Kidney epithelial cell (primary cell): ENCODE results near the gene VTI1A. TPM values are rescaled to one million over a fixed set of nuclear protein-coding genes. Genes with fewer than 3 reads are reported as not detected.
"Not testable (repeated sequence)": the region's sequence is repeated elsewhere in the genome, so short reads cannot be mapped to it uniquely, and the experiment has no call there.

Experiments
- DNase-seq: peaks from one replicate; pipeline ENCODE4 v3.0.0-alpha.2; 2010; ENCODE audit warnings: low read depth
- H3K27me3 ChIP-seq: 2 replicates; pipeline ENCODE4 v1.6.0; 2011; ENCODE audit warnings: low read length; ENCODE audit not compliant: control insufficient read depth, insufficient read depth
- H3K36me3 ChIP-seq: 2 replicates; pipeline ENCODE4 v1.5.1; 2011; ENCODE audit warnings: low read length; ENCODE audit not compliant: control insufficient read depth, insufficient read depth
- H3K4me3 ChIP-seq: 2 replicates; pipeline ENCODE4 v1.5.1; 2011; ENCODE audit warnings: low read depth, mild to moderate bottlenecking, control low read depth, low read length
- total RNA-seq: library from RNA; depleted of rRNA; stranded (reverse); fragments of >200 nt; gene quantifications from 2 replicates; pipeline ENCODE4 v1.2.3, GENCODE V29; 2015
- TF ChIP-seq, protein P1 (sequence below): IDR thresholded peaks from 2 replicates; pipeline ENCODE4 v1.5.1; 2011; ENCODE audit warnings: mild to moderate bottlenecking, moderate library complexity, low read length, control low read depth, inconsistent platforms; ENCODE audit not compliant: insufficient read depth, poor library complexity, severe bottlenecking

The VTI1A gene
- total RNA-seq, 1 donor from 2014 or later: 45.7 TPM

DNA sequence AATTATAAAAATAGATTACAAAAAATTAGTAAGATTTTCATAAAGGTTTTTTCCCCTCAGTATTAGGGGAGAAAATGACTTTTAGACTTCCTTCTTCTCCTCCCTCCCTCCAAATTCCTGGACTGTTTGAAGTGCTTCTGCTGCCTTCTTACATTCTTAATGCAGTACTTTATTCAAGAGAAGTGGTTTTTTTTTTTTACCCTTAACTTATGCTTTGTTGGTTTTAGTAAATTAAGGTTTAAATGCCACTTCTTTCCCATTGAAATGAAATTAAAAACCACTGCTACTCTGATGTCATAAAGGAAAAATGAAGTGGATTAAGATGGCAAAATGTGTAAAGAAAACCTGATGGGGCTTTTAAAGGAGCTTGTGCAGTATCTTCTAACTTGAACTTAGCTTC is 140.7 kb downstream of the VTI1A start:
- H3K4me3 ChIP-seq: no peak overlapping the region
- DNase-seq: no peak
- no peaks in the 10 kb centered on the region for H3K27me3 ChIP-seq
- H3K36me3 ChIP-seq: no peaks in the 10 kb centered on the region
- TF ChIP-seq, protein P1, sequence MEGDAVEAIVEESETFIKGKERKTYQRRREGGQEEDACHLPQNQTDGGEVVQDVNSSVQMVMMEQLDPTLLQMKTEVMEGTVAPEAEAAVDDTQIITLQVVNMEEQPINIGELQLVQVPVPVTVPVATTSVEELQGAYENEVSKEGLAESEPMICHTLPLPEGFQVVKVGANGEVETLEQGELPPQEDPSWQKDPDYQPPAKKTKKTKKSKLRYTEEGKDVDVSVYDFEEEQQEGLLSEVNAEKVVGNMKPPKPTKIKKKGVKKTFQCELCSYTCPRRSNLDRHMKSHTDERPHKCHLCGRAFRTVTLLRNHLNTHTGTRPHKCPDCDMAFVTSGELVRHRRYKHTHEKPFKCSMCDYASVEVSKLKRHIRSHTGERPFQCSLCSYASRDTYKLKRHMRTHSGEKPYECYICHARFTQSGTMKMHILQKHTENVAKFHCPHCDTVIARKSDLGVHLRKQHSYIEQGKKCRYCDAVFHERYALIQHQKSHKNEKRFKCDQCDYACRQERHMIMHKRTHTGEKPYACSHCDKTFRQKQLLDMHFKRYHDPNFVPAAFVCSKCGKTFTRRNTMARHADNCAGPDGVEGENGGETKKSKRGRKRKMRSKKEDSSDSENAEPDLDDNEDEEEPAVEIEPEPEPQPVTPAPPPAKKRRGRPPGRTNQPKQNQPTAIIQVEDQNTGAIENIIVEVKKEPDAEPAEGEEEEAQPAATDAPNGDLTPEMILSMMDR: no peak

DNA sequence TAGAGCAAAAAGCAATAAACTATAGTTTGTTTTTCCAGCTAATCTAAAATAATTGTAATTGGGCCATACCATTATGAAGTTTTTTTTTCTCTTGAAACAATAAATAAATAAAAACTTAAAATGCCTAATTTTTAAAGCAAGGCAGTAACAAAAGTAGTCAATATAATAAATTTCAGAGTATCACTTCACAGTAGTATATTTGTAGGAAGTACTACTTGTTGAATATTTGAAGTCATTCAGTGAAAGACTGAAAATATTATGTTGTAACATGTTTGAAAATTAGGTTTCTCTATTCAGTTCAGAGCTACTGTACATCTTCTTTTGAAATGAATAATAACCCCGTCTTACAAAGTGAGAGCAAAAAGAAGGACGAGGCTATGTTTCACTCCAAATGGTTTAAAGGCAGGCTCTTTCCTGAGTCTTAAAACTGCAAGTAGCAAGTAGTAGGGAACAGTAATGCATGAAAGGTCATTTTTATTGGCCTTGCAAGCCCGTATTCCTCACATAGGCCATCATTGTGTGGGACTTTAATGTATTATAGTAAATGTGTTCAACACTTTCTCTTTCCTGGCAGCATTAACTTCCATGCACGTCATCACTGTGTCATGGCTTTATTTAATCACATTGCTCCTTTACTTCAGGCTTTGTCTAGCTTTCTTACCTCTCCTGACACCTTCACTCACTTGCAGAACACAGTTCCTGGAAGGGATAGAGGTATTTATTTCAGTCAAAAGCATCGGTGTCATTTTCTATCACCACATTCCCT is 141.4 kb downstream of the VTI1A start:
- DNase-seq: no peak
- TF ChIP-seq, protein P1: no peak

DNA sequence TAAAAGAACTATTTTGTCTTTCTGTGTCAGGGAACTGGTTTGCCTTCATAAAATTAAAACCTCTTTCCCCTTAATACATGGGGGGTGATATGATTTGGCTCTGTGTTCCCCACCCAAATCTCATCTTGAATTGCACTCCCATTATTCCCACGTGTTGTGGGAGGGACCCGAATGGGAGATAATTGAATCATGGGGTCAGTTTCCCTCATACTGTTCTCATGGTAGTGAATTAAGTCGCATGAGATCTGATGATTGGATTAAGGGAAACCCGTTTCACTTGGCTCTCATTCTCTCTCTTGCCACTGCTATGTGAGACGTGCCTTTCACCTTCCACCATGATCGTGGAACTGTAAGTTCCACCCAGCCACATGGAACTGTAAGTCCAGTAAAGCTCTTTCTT is 142.1 kb downstream of the VTI1A start:
- TF ChIP-seq, protein P1: no peak
- H3K36me3 ChIP-seq: no peaks in the 10 kb centered on the region
- no peak overlapping the region for H3K4me3 ChIP-seq
- no peak for DNase-seq
- H3K27me3 ChIP-seq: no peaks in the 10 kb centered on the region

More for the DNA sequence above, 141.4 kb downstream of the VTI1A start:
- Histone ChIP-seq H3K27me3 (no peaks in the 10 kb centered on the region), H3K4me3 (no peak overlapping the region), H3K36me3 (no peaks in the 10 kb centered on the region)

DNA sequence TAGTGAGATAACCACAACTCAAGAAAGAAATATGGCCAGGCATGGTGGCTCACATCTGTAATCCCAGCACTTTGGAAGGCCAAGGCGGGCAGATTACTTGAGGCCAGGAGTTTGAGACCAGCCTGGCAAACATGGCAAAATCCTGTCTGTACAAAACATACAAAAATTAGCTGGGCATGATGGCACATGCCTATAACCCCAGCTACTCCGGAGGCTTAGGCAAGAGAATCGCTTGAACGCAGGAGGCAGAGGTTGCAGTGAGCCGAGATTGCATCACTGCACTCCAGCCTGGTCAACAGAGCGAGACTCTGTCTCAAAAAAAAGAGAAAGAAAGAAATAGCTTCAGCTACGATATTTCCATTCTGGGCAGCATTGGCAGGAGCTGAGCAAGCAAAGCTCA is 143.8 kb downstream of the VTI1A start:
- H3K27me3 ChIP-seq, DNase-seq, H3K4me3 ChIP-seq, H3K36me3 ChIP-seq: not testable (repeated sequence)

- no peaks in the 10 kb centered on the region for H3K36me3 ChIP-seq
- TF ChIP-seq, protein P1: no peak
- DNase-seq: no peak
- H3K27me3 ChIP-seq: no peaks in the 10 kb centered on the region
- H3K4me3 ChIP-seq: no peak overlapping the region
These were observed 146.0 kb downstream of the VTI1A start for GRCh38 chr10:112593023-112593422.

GRCh38 chr10:112601214-112602090 is 154.4 kb downstream of the VTI1A start:
- Histone ChIP-seq H3K36me3 (no peaks in the 10 kb centered on the region), H3K27me3 (no peaks in the 10 kb centered on the region), H3K4me3 (no peak overlapping the region)
- TF ChIP-seq, protein P1: no peak
- DNase-seq: no peak
